DMS53 (cell line): ENCODE measurements around the gene DRAP1.

ENCODE experiments used
- DNase-seq: peaks from one replicate; lab custom pipeline; 2025; lab: John Stamatoyannopoulos, UW

The DRAP1 gene

DNA sequence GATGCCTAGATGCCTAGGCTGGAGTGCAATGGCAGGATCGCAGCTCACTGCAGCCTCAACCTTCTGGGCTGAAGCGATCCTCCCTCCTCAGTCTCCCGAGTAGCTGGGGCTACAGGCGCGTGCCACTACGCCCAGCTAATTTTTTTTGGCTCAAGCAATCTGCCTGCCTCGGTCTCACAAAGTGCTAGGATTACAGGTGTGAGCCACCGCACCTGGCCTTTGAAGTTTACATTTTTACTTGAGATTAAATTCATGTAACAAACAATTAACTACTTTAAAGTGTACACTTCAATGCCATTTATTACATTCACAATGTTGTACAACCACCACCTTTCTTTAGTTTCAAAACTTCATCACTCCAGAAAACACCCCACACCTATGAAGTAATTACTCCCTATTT is 15.5 kb upstream of the DRAP1 start:
- no peak for DNase-seq

DNA sequence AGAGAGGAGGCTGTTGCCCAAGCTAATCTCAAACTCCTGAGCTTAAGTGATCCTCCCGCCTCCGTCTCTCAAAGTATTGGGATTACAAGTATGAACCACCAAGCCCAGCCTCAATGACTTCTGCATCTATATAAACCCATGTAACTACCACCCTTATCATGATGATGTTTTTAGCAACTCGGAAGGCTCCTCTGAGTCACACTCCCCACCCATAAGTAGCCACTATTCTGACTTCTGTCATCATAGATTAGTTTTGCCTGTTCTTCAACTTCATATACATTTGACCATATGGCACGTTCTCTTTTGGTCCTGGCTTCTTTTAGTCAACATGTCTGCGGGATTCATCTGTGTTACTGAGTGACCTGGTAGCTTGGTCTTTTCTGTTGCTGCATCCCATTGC is 12.6 kb upstream of the DRAP1 start:
- DNase-seq, result no peak

DNA sequence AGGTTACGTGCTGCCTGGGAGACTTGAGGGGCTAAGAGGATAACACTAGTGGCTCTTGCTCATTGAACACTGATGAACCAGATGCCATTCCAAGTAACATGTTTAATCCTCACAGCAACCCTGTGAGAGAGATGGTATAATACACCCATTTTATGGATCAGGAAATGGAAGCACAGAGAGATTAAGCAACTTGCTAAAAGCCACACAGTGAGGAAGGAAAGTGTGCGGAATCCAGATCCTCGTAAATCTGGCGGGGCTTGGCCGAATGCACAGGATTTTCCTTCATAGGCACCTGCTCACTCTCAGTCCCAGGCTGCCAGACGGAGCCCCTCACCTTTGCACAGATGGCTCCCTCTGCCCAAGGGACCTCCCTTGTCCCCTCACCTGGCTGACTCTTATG is 11.3 kb upstream of the DRAP1 start:
- no peak for DNase-seq

DNA sequence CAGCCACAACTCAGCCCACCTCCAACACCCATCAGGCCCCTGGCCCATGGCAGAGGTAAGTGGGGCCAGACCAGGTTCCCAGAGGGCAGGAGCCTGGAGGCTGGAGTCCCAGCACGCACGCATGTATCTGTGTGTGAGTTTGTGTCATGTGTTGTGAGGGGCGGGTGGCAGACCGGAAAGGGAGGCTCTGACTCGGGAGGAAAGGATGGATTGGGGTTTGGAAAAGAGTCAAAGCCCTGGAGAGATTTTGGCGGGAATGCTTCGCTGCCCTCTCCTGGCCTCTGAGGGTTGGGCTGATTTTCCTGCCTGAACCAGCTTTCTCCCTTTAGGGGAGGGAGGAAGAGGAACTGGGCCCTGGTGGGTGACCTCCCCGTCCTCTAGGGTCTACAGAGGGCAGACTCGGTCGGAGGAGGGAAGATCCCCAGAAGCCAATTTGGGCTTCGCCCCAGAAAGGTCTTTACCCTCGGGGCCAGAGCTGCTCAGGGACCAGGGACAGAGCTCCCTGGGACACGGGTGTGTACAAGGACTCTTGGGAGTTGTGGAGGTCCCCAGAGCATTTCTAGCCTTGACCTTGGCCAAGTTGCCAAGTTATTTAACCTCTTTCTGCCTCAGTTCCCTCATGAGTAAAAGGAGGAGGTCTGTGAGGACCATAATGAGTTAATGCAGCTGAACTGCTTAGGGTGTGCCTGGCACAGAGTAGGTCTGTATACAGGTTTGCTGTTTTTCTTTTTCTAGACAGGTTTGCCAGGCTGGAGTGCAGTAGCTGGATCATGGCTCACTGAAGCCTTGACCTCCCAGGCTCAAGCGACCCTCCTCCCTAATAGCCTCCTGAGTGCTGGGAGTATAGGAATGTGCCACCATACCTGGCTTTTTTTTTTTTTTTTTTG is 7.3 kb upstream of the DRAP1 start:
- peak; percentile 74 for DNase-seq

DNA sequence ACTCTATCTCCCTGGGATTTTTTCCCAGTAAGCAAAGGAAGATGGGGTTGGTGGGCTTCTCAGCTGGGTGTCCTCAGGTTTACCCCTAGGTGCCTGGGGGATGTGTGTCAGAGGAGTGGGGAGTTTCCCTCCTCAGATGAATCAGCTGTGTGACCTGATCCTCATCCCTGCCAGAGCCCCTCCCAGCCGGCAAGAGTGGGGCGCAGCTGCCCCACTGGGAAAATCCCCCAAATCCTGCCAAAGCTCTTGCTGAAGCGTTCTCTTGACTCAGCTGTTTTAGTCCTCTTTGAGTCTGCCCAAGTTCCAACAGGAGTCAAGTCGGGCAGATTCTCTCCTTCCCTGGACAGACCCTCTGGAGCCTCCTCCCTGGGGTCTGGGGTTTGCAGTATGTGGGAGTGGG is 6.4 kb upstream of the DRAP1 start:
- no peak for DNase-seq

DNA sequence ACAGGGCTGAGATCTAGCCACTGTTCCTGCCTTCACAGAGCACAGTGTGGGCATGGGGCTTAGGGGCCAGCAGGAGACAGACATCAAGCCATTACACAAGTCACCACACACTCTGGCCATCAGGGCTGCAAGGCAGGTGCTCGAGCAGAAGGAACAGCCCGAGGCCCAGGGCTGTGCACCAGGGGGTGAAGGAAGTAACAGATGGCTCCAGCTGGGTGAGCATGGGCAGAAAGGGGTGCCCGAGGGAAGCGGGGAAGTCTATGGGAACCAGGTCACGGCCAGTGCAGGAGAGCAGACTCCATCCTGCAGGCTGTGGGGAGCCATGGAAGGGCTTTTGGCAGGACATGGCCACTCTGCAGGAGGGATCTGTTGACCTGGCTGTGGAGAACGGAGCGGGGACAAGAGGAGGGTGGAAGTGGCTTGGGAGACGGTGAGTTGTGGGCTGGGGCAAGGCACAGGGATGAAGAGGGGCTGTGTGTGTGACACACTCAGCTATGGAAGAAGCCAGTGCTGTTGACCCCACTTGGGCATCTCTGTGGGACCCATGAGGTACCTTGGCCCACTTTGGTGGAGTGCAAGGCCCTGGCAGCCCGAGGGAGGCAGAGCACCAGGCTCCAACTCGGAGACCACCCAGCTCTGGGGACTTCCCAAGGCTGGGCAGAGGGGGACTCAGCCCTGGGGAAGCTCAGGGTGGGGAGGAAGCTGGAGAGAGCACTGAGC is 4.0 kb upstream of the DRAP1 start:
- DNase-seq, result no peak

DNA sequence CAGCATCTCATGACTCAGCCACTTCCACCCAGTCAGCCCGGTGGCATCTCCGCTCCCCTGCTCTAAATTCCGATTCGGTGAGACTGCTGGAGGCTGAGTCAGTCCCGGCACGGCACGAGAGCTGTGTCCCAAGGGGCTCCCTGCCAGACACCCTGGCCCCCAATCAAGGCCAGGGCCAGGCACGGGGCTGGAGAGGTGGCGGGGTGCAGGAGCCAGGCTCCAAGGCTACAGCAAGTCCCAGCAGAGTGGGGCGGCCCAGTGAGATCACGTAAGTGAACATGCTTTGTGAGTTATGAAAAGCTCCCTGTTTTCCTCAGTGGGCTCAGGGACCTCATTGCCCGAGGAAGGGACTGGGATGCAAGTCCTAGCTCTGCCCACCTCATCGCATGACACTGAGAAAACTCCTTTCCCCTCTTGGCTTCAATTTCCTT is 3.4 kb upstream of the DRAP1 start:
- DNase-seq, result no peak

DNA sequence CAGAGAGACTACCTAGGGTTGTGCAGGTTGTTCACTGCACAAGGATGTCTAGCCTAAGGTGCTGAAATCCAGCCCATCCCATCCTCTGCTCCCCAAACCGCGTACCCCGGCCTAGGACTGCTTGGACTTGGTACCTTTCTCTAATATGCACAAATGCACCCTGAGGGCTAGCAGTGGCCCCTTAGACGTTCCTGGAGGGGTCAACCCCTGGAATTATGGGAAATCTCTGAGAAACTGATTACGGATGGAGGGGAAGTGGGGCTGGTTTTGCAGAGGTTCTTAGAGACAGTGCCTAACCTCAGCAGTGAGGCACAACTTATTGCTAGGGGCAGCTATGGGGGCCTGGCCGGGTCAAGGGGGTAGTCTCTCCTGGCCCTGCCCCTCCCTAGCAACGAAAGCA is 2.8 kb upstream of the DRAP1 start:
- no peak for DNase-seq

DNA sequence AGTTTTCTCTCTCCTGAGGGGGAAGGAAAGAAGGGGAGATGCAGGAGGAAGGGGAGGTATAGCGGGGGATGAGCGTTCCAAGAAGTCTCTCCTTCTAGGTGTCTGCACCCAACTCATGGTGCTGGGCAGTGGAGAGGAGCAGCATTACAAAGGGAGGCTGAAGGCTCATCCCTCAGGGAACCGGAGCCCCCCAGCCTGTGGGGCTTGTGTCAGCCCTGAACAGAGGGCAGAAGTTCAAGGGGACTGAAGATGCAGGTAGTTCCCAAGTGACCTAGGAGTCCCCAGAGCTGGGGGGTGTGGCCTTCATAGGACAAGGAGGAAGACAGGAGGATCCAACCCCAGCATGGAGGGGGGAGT is 2.2 kb upstream of the DRAP1 start:
- no peak for DNase-seq

DNA sequence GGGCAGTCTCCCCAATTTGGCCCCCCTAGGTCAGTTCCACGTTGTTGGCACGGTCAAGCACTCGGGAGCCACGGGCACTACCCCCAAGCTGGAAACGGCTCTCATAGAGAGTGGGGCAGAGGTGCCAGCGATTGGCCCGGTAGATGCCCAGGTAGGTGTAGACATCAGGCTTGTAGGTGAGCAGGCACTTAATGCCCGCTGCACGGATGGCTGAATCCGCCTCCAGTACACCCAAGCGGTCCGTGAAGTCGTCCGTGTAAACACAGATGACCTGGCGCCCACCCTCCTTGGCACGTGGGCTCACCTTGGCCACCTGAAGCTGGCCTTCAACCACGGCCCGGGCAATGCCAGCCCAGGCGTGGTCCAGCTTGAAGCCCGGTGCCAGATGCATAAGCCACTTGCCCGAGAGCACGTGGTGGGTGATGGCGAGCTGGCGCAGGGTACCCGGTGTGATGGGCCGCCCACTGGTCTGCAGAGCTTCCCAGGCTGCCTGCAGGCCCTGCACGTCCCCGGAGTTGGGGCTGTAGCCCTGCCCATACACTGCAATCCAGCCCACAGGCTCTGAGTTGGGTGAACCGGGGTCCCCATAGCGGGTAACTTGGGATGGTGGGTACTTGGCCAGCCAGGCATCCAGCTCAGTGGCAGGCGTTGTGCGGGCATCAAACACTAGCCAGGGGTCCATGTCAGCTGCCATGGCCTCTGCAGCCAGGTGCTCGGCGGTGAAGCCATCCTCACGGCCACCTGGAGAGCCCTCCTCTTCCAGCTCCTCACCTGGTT is 1.6 kb upstream of the DRAP1 start:
- DNase-seq, result no peak

DNA sequence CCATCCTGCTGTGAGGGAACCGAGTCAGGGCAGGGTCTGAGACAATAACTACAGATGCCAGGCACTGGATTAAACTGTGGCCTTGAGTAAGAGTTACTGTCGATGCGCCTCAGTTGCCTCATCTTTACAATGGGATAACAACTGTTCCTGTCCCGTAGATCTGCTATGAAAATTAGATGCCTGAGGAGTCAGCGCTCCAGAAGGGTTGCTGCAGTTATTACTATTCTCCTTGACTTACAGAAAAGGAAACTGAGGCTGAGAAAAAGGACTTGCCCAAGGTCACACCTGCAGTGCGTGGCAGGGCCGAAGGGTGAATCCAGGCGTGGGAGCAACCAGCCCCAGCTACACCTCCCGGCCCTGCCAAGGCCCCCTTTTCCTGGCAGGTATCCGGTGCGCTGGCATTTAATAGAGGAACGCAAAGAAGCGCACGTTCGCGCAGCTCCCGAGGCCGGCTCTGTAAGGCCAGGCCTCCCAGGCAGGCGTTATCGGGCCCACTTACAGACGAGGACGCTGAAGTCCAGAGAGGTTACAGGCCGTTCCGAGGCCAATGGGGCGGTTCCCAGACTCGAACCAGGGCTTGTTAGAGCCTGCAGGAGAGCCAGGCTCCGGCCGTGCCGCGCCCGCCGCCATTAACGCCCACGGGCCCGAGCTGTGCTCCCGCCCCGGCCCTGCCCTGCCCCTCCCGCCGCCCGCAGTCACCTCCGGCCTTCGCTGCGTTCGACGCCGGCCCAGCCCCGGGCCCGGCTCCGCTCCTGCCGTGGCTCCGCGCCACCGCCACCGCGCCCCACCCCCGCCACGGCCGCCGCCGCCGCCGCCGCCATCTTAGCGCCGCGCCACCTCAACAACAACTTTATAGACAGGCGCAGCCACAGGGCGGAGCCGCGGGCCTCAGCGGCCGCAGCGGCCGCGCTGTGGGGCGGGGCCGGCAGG is 750 bp upstream of the DRAP1 start, which contains the start of gene C11orf68:
Gene C11orf68 (minus strand): TSS at position 852 of the 930 bp plus-strand sequence. CDS start 31 bp downstream, at position 821.
- peak; percentile 77 for DNase-seq

DNA sequence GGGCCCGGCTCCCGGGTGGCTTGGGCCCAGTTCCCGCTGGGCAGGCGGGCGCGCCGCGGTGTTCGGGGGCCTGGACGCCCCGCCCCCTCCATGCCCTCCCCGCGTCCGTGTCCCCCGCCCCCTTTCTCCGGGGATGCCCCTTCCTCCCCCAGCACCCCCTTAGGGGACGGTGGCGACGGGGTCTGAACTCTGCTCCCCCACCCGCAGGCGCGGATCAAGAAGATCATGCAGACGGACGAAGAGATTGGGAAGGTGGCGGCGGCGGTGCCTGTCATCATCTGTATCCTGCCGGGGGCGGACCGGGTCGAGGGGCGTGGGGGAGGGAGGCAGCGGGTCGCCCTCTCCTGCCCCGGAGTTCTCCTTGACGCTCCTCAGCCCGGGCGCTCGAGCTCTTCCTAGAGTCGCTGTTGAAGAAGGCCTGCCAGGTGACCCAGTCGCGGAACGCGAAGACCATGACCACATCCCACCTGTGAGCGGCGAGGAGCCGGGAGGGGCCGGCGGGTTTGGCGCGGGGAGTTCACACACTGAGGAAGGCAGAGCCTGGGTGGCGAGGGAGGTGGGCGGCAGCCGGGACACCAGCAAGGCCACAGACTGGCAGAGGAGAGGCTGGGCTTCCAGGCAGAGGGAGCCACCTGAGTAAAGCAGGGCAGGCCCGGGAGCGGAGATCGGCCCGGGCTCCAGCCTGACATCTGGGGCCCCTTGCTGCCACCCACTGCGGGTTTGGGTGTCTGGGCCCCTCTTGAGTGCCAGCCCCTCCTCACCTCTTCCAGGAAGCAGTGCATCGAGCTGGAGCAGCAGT is 546 bp downstream of the DRAP1 start:
- DNase-seq, result peak; percentile 69

DNA sequence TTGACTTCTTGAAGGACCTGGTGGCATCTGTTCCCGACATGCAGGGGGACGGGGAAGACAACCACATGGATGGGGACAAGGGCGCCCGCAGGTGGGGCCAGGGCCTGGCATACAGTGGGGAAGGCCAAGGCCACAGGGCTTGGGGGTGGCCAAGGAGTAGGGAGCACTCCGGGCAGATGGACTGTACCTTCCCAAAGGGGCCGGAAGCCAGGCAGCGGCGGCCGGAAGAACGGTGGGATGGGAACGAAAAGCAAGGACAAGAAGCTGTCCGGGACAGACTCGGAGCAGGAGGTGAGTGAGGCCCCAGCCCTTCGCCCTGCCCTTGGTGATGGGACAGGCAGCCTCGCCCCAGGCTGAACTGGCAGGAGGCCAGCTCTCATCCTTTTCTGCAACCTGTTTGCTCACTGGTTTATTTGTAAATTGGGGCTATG is 1.2 kb downstream of the DRAP1 start:
- no peak for DNase-seq

DNA sequence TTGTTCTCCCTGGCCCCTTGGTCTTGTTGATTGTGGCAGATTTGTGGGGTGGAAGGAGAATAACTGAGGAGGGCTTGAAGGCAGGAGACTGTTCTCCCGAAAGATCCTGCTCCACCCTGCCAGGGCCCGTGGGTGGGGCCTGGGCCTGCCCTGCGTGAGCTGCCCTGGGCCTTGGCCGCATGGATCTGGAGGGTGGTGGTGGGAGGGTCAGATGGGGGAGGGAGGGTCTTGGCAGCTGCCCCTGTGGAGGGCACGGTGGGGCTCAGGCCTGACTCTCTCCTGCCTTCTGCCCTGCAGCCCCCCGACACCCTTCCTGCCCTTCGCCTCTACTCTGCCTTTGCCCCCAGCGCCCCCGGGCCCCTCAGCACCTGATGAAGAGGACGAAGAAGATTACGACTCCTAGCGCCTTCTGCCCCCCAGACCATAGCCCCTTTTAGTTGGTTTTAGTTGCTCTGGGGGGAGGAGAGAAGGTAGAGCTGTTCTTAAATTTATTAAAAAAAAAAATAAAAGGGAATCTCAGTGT is 1.9 kb downstream of the DRAP1 start:
- no peak for DNase-seq

DNA sequence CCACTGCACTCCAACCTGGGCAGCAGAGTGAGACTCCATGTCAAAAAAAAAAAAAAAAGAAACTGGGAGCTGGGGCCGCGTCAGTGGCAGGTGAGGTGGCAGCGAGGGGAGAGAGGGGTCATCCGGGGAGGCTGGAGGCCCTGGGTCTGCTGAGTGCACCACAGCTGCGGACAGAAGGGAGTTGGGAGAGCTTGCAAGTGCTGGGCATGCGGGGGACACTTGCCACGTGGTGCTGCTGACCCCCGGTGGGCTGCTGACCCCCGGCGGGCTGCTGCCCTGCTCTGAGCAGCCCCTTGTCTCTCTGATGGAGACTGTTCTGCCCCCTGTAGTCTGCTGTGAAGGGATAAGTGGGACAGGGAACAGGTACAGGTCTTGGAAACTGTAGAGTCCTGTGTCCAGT is 2.6 kb downstream of the DRAP1 start:
- DNase-seq, result no peak

DNA sequence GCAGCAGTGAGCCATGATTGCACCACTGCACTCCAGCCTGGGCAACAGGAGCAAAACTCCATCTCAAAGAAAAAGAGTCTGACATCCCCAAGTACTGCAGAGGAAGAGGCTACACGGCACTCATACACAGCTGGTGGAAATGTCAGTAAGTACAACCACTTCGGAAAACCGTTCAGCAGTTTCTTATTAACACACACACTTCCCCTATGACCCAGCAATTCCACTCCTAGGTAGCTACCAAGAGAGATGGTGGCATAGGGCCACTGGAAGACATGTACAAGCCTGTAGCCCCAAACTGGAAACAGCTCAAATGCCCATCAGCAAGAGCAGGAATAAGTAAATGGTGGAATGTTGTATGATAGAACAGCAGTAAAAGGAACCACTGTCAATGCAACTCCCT is 3.3 kb downstream of the DRAP1 start:
- no peak for DNase-seq

DNA sequence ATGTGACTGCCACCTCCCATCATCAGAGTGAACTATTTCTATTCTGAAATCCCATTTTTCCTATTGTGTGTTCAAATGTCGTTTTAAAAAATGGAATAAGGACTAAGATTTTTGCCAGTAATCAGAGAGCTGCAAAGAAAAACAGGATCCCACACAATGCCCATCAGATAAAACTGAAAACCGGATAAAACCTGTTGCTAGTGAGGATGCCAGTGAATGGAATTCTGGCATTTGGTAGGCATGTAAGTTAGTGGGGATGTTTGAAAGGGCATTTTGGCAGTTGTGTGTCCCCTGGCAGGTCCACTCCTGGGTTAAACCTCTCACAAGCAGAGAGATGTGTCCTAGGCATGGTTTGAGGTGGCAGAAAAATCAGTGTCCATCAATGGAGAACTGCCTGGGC is 6.2 kb downstream of the DRAP1 start:
- no peak for DNase-seq

DNA sequence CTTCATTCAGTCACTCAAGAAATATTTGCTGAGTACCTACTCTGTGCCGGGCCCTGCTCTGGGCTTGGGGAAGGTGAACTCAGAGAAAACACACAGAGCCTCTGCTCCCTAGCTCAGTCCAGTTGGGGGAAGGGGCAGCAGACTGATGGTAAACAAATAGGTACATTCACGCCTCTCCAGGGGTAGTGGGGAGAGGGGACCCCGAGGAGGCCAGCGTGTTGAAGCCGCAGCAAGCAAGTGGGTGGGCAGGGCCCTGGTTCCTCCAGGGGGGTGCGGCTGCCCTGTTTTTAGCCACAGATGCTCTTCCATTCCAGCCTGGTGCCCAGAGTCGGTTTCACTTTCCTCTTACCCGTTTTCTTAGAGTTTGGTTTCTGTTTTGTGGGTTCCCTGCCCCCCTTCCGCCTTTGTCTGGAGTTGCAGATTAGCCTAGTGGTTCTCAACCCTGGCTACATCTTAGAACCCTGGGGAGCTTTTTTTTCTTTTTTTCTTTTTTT is 8.7 kb downstream of the DRAP1 start:
- DNase-seq, result no peak

DNA sequence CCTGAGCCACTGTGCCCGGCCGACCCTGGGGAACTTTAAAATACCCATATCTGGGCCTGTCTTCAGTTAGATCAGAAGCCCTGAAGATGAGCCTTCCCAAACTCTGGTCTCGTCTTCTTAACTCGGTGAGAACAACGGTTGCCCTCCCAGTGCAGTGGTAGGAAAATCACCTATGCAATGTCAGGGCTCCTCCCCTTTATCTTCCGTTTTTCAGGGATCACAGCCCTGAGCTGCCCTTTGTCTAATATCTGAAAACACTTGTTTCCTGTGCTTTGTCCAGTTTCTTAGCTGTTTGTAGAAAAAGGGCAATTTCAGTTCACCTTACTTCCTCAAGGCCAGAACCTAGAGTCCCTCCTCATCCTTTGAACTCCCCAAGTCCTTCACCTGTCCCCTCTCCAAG is 9.4 kb downstream of the DRAP1 start:
- DNase-seq, result no peak
